NCI-H146 (cell line): ENCODE results near the gene SIDT1.
A peak's percentile ranks its signal among the peaks of the same experiment; 100 is the strongest.

Experiments used
- DNase-seq: peaks from one replicate; lab custom pipeline; 2025; lab: John Stamatoyannopoulos, UW

SIDT1 gene

DNA sequence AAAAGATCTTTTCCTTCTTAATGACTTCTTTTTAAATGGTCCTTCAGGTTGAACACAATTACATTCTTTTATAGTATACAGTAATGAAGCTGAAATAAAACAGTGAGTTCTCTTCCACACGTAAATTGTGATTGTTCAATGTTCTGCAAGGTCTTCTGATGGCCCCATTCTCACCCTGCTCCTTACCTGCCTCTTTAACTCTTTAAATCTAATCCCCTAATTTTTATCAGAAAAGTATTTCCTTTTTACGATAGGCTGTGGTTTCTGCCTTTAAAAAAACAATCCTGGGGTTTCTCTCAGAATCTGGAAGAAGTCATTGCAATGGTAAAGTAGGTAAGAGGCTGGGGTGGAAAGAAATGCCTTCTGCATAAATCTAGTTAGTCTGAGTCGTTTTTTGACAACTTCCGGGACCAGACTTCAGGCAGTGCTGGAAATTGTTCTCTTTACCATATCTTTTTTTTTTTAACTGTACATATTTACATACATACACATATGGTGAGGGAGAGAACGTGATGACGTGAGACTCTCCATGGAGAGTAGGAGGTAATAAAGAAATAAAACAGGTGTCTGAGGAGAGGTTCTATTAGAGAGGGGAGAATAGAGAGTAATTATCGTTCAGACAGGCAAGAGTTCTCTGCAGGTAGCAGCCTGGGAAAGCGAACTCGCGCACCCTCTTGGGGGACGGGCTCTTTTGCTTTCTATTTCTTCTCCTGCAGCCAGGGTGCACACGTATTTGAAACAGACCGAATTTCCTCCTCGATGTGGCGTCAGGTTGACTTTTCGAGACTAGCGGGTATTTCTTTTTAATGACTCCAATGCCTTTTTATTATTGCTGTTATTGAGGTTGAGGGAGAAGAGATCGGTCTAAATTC is at the start of gene SIDT1:
Gene SIDT1 (plus strand): TSS at position 730 of the 872 bp plus-strand sequence. CDS start 467 bp downstream, outside the sequence.
- peak; percentile 69 for DNase-seq

DNA sequence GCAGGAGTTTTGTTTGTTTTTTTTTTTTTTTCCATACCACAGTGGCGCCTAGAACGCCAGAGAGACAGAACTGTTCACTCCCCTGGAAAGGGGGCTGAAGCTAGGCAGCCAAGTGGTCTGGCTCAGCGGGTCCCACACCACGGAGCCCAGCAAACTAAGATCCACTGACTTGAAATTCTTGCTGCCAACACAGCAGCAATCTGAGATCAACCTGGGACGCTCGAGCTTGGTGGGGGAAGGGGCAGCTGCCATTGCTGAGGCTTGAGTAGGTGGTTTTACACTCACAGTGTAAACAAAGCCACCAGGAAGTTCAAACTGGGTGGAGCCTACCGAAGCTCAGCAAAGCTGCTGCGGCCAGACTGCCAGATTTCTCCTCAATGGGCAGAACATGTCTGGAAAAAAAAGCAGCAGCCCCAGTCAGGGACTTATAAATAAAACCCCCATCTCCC is 47.2 kb upstream of the SIDT1 start:
- DNase-seq, result no peak

DNA sequence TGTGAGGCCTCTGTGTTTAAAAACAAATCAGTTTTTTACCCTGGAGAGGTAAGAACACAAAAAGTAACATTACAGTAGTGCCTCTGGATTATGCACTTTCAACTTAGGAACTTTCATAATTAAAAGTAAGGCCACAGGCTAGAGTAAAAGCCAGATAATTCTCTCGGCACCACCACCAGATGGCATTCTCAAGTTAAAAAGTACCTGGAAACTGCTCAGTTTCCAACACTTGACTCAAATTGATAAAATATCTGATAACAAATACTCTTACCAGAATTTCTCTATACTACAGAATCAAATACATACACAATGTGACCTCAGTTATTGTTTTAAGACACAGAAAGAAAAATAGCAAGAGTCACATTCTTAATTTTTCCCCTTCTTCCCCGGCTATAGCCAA is 37.3 kb upstream of the SIDT1 start:
- DNase-seq, result peak; percentile 16

DNA sequence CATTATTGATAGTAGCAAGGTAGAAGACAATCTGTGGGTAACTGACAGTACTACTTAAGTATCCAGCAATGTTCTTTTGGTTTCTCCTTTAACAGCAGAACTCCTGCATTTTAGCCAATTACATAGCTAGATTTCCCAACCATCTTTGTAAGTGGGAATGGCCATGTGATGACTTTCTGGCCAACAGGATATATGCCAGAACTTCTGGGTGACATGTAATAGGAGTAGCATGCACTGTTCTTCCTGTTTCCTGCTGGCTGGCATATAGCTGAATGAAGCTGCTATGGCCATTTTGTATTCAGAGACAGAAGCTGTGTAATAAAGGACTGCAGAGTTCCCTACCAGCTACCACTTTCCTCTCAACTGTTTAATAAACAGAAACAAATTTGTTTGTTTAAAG is 35.4 kb upstream of the SIDT1 start:
- DNase-seq, result no peak

DNA sequence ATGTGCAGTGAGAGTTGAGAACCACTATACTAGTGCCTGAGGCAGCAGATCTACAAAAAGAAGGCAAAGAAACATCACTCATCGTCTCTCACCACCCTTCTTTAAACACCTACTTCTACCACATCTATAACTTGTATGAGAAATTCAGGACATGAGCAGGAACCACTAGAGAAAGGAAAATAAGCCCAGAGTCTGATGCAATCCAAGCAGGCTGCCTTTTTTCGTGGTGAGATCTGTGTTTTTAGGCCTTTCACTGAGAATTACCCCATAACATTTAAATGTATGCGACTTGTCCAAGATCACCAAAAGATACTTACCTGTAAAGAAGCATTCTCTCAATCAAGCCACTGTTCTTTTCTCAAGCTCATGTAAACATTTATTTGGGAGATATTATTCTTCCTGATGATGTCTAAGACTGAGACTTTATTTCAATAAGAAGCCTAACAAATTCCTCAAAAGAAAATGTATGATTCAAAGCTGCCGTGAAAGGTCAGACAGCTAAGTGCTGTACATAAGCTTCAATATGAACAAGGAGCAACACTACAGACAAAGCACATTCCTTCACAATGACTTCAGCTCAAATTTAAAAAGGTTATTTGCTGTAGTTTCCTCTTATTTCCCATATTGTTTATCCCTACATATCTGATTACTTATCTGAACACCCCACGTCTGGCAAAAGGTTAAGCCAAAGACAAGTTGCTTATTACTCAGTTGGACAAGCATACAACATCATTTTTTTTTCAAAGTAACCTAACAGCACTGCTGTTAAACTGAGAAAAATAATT is 33.9 kb upstream of the SIDT1 start:
- DNase-seq, result no peak

DNA sequence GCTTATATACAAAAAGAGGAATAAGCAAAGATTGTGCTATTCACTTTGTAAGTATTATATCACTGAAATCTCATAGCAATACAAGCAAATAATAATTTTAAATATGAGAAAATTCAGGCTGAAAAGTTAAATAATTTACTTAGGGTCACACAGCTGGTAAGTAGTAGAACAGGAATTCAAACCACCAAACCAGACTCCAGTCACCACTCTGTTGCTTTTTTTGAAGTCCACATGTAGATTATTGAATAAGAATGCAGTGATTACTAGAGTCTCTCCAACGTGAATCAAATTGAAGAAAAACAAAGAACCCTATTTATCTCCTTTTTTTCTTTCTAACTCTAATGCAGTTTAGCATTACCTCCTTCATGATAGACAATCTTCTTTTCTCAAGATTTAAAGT is 33.3 kb upstream of the SIDT1 start:
- DNase-seq, result no peak

DNA sequence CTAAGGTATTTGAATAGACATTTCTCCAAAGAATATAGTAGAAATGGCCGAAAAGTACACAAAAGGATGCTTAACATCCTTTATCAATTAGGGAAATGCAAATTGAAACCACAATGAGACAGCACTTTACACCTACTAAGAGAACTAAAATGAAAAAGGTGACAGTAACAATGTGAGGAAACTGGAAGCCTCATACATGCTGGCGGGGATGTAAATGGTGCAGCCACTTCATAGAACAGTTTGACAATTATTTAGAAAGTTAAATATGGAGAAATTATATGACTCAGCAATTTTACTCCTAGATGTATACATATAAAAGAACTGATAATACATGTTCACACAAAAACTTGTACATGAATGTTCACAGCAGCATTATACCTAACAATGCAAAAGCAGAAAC is 30.8 kb upstream of the SIDT1 start:
- no peak for DNase-seq

DNA sequence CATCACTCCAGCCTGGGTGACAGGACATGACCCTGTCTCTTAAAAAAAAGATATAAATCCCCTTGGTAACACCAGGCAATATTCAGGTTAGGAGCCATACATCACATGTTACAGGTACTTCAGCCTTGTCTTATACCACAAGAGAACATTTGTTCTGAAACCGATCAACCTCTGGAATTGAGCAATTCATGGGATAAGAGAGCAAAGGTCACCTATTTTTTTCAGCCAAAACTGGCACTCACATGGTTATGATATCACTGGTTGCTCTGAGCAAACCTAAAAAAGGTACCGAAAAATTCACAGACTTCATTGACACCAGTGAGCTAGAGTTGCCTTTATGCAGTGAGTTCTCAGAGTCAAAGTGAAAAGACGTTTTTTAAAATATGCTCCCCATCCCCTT is 26.5 kb upstream of the SIDT1 start:
- DNase-seq, result no peak

DNA sequence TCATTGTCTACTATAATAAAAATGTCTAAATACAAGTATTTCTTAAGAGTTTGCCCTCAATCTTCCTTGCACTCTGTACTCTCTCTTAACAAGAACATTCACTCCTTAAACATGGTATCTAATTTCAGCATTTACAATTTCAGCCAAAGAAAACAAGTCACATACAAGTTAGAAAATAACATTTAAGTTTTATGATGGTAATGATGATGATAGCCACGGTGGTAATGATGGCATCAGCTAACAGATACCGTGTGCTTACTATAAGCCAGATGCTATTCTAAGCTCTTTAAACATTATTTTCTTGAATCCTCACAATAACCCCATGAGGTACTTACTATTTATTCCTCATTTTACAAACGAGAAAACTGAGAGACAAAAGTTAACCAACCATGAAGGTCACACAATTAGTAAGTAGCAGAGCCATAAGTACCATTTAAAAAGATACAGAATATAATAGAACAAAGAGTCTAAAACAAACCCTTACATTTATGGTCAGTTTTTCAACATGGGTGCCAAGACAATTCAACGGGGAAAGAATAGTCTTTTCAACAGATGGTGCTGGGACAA is 24.8 kb upstream of the SIDT1 start:
- no peak for DNase-seq

DNA sequence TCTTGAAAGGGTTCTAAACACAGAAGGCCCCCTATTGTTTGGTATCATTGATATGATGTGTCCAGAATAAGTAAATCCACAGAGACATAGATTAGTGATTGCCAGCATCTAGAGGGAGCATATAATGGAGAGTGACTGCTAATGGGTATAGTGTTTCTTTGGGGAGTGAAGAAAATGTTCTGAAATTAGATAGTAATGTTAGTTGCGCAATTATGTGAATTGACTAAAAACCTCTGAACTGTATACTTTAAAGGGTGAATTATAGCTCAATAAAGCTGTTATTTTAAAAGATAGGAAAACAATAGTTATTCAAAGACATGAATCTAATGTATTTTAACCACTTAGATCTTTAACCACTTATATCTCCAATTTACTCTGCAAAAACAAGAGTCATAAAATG is 23.4 kb upstream of the SIDT1 start:
- DNase-seq, result no peak

DNA sequence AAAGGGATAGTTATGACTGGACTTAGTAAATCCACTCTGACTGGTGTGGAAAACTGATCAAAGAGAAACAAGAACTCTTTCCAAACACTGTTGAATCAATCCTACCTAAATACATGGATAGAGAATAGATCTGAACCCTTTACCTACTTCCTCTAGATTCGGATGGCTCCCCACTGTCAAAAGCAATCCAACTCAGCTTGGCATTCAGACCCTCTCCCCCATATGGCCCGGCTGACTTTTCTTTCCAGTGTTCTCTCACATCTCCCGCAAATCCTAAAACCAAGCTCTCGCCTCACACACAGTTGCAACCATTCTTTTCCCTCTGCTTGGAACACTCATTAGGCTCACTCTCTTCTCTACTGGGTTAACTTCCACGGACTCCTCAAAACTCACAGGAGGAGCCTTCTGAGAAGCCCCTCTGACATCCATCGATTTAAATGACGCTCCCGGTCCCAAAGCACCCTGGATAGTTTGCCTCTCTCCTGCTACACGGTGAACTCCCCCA is 18.0 kb upstream of the SIDT1 start:
- DNase-seq, result peak; percentile 28

DNA sequence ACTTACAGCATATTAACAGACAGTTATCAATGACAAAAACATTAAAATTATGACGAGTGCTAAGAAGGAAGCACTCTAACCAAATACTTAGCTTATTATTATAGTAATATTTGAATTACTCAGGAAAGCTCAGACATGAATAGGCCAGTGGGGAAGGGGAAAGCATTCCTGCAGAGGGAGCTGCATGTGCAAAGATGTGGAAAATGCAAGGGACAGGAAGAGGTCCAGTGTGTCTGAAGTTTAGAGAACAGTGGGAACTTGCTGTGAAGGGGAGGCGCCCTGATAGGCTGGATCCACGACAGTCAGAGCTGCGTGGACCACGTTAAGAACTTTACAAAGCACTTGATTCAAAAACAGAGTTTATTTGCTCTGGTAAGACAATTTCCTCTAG is 16.2 kb upstream of the SIDT1 start:
- peak; percentile 51 for DNase-seq

DNA sequence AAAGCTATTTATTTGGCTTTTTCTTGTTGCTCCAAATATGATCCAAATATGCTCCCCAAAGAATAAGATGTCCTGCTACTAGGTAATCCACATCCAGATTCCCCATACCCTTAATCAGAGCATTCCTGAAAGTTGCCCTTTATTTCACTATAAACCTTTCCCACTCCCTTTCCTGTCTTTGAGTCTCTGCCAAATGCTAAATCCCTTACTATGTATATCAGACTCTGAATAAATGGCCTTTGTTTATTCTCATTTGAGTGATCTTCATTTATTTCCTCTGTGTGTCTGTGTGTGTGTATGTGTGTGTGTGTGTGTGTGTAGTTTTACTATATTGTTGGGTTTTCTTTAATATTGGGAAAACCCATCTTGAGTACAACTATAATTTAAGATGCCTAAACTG is 10.4 kb upstream of the SIDT1 start:
- DNase-seq, result no peak

DNA sequence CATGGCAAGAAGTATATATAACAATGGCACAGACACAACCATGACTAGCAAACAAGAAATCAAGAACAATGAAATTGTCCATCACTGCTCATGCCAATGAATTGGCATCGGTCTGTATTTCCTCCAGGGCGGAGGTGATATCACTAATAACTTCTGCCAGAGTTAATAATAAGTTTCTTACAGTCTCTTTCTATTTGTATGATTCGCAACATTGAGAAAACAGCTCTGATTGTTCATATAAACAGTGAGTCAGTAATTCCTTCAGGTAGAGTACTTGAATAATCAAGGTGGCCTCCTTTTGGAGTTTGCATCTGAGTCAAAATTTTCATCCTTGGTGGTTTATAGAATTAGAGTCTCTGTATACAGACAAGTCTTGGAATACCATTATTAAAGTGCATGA is 9.1 kb upstream of the SIDT1 start:
- no peak for DNase-seq

DNA sequence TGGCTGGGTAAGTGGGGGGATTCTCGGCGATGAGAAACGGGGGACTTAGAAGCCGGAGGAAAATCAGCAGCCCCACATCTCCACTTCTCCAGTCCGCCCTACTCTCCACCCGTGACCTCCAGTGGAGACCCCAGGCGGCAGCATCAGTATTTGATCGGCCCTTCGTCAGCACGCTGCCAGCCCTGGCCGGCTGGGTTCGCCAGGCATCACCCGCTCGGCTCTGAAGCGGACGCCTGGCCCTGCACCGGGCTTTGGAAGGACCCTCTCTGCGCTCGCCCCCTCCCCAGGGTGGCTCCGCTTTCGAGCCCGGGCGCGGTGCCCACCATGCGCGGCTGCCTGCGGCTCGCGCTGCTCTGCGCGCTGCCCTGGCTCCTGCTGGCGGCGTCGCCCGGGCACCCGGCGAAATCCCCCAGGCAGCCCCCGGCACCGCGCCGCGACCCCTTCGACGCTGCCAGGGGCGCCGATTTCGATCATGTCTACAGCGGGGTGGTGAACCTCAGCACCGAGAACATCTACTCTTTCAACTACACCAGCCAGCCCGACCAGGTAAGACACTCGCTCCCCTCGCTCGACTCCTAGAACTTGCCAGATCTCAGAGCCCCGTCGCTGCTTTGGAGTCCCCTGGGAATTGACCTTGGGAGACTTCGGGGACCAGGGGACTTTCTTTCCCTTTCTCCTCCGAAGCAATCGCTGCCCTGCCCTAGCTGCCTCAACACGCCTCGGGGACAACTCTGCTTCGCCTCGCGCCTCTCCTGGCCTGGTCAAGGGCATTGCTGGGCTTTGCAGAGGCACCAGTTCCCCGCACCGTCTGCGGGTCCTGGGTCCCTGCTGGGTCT is 561 bp downstream of the SIDT1 start:
- DNase-seq, result peak; percentile 56

DNA sequence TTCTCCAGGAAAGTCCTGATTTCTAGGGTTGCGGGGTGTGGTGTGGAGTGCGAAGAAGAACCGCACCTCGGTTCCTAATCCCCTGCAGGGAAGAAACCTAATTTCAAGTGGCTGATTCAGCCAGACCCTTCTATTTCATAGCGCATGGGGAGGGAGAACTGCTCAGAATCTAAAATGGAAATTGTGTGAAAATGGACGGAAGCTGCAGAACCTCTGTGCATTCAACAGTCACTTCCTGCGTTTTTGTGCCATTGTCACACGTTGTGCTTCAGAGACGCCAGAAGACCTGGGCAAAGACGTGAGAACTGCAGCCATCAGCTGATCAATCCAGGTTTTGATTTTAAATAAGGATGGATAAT is 1.2 kb downstream of the SIDT1 start:
- peak; percentile 43 for DNase-seq

DNA sequence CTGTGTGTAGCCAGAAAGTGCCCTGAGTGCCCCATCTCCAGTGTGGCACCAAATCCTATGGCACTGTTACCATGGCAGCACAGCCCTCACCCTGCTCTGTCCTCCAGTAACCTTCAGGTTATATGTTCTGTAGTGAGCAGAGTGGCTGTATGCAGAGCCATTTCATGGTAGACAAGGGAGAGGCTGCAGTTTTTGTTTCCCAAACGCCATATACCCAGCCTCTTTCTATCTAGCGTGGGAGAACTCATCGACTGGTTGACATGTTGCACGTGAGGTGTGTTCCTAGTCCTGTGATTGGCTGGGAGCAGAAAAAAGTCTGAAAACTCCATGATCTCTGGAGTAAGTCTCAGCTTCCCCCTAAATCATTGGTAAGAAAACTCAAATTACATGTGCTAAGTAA is 2.0 kb downstream of the SIDT1 start:
- no peak for DNase-seq

DNA sequence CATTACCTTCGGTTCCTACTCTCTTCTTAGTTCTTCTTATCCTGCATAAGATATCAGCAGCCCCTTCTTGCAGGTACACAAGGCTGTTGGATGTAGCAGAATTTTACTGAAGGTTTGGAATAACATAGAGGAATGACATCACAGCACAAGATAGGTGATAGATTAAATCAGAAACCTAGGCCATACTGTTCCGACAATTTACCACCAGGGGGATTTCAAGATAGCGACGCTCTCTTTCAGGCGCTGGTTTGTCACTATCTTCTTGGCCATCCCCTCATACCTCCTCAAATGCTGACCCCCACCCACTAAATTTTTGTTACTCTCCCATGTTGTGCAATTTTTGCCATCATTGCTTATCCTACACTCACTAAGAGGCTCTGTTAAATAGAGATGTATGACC is 3.5 kb downstream of the SIDT1 start:
- no peak for DNase-seq

DNA sequence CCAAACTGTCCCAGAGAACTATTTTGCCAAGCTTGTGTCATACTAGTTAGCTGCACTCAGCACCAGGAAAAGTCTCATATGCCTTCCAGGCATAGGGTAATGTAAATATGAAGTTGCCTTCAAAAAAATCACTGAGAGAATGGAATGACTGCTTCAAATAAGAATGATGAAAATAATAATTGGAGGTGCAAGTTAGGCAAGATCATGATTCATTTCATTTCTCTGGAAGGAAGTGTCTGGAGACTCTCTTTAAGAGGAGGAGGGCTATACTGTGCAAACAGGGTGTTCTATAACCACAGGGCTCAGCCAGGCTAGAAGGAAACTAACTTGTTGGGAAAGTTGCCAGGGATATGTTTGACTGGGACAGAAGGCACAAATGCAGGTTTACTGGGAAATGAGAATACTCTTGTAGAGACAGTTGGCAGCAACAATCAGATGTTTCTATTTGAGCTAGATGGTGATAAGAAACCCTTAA is 4.3 kb downstream of the SIDT1 start:
- no peak for DNase-seq

DNA sequence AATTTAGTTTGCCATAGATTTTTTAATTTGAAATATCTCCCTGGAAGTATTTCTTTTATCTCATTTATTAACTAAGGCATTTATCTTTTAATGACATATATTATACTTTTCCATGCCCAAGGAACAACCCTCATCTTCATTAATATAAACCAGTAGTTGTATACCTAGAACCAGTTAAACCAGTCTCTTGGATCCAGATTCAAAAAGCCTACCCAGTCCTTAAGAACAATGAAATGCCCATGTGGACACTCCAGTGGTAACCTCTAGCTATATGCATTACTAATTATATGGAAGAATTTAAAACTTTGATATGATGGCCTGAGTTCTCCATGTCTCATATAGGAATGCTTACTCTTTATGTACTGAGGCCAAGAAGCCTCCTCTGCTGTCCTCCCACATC is 4.8 kb downstream of the SIDT1 start:
- DNase-seq, result no peak

DNA sequence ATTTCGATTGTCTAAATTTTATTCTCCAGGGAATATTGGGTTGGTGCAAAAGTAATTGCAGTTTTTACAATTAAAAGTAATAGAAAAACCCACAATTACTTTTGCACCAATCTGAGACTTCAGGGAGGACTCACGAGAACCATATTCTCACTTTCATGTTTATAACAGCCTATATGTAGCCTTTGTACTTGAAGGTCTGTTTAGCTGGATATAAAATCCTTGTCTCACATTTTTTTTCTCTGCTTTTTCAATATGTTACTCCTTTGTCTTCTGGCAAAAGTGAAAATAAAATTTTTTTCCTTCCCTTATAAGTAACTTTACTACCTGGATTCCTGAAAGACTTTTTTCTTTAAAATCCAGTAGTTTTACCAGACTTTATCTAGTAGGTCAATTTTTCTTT is 9.2 kb downstream of the SIDT1 start:
- no peak for DNase-seq

DNA sequence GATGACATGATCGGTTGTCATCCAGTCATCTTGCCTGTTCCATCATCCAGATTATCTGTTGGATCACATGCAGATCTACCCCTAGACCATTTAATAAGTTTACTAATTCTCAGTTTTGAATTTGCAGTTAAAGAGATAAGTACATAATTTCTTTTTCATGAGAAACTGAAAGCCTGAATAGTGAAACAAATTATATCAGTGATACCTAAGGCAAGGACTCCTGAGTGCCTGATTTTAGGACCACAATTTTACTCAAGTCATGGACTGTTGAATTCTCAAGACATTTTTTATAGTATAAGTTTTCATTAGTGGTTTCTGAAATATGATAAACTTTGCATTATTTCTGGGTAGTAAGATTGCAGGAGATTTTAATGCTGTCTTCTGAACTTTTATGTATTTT is 13.2 kb downstream of the SIDT1 start:
- no peak for DNase-seq
